CD4-positive, alpha-beta T cell (primary cell): Measurements from ENCODE around the gene TECPR1. TPM values are rescaled to one million over a fixed set of nuclear protein-coding genes. Genes with fewer than 3 reads are reported as not detected.
A peak's percentile ranks its signal among the peaks of the same experiment; 100 is the strongest.

Experiments used
- ATAC-seq: fragments of 200-7000 bp; cut with Tn5 transposase; one replicate; pipeline ENCODE4 v1.10.0; 2022; ENCODE audit warnings: mild to moderate bottlenecking; ENCODE audit not compliant: poor library complexity
- CTCF ChIA-PET: fragments of 350-600 bp; sonication (Branson Sonifier 250); formaldehyde crosslinking; loops from one replicate; lab custom pipeline; 2021; ENCODE audit warnings: antibody characterized with exemption, inconsistent platforms; lab: Charles Lee
- POLR2A ChIA-PET: fragments of 350-600 bp; sonication (Branson Sonifier 250); formaldehyde crosslinking; loops from one replicate; lab custom pipeline; 2021; ENCODE audit warnings: antibody characterized with exemption, inconsistent platforms; lab: Charles Lee
- DNase-seq, 14 experiments: peaks; one replicate each; pipeline ENCODE4 v3.0.0-alpha.2; 2013 to 2020; ENCODE audit warnings: mixed read lengths in 2 of 14
- H3K27ac ChIP-seq, 2 donors: one replicate each; pipeline versions ENCODE4 v1.5.1 to v1.7.0; 2013; ENCODE audit warnings: low read length in 2 of 2, low read depth in 1 of 2, mild to moderate bottlenecking in 1 of 2
- H3K27me3 ChIP-seq, 2 experiments: 1 replicate in 1 of 2; 2 replicates in 1 of 2; pipeline versions ENCODE4 v1.6.1 to v1.7.0; 2013; ENCODE audit warnings: low read length in 2 of 2, control low read depth in 1 of 2, mild to moderate bottlenecking in 1 of 2, moderate library complexity in 1 of 2; ENCODE audit not compliant: insufficient read depth in 2 of 2, control insufficient read depth in 1 of 2
- H3K36me3 ChIP-seq: one replicate; pipeline ENCODE4 v1.6.1; 2013; ENCODE audit warnings: low read length, control low read depth; ENCODE audit not compliant: insufficient read depth
- H3K4me1 ChIP-seq: one replicate; pipeline ENCODE4 v1.6.1; 2013; ENCODE audit warnings: low read length, control low read depth; ENCODE audit not compliant: insufficient read depth
- H3K4me3 ChIP-seq: one replicate; pipeline ENCODE4 v1.5.1; 2013; ENCODE audit warnings: mild to moderate bottlenecking, low read length, moderate library complexity
- H3K9me3 ChIP-seq, 2 experiments: 1 replicate in 1 of 2; 2 replicates in 1 of 2; pipeline versions ENCODE4 v1.6.1 to v1.7.0; 2013; ENCODE audit warnings: low read length in 2 of 2, mild to moderate bottlenecking in 2 of 2, control low read depth in 1 of 2, moderate library complexity in 1 of 2; ENCODE audit not compliant: control insufficient read depth in 1 of 2, insufficient read depth in 1 of 2
- H3K27ac Mint-ChIP-seq: one replicate; pipeline ENCODE4 v1.8.0; 2020; ENCODE audit warnings: mixed read lengths
- H3K27me3 Mint-ChIP-seq: one replicate; pipeline ENCODE4 v1.8.0; 2021; ENCODE audit warnings: mixed read lengths
- H3K36me3 Mint-ChIP-seq: one replicate; pipeline ENCODE4 v1.8.0; 2021; ENCODE audit warnings: low read depth, mixed read lengths
- H3K4me1 Mint-ChIP-seq: one replicate; pipeline ENCODE4 v1.8.0; 2021; ENCODE audit warnings: low read depth, mixed read lengths
- H3K4me3 Mint-ChIP-seq: one replicate; pipeline ENCODE4 v1.8.0; 2020; ENCODE audit warnings: mild to moderate bottlenecking, mixed read lengths
- H3K9me3 Mint-ChIP-seq: one replicate; pipeline ENCODE4 v1.8.0; 2020; ENCODE audit warnings: mixed read lengths
- intact Hi-C, 2 experiments: fragments of 100-400 bp; cut with DNase I in 1 of 2; cut with micrococcal nuclease in 1 of 2; formaldehyde crosslinking; loops; one replicate each; pipeline versions ENCODE4 v1.15.1 to v1.9.0; 2023 to 2025; cut with DNase I, micrococcal nuclease
- total RNA-seq, 174 experiments: library from RNA in 2 of 174; stranded (reverse) in 2 of 174; gene quantifications; one replicate each; pipeline ENCODE4 v1.2.3 and lab custom pipeline; 2021 to 2026
- TF ChIP-seq, protein P1 (sequence below): fragments of 200-600 bp; IDR thresholded peaks from one replicate; pipeline ENCODE4 v1.8.0; 2022; ENCODE audit warnings: antibody characterized with exemption, mild to moderate bottlenecking

TECPR1 gene
- total RNA-seq, 2 experiments from 2014 or later = 85.9 to 90.4 TPM

DNA sequence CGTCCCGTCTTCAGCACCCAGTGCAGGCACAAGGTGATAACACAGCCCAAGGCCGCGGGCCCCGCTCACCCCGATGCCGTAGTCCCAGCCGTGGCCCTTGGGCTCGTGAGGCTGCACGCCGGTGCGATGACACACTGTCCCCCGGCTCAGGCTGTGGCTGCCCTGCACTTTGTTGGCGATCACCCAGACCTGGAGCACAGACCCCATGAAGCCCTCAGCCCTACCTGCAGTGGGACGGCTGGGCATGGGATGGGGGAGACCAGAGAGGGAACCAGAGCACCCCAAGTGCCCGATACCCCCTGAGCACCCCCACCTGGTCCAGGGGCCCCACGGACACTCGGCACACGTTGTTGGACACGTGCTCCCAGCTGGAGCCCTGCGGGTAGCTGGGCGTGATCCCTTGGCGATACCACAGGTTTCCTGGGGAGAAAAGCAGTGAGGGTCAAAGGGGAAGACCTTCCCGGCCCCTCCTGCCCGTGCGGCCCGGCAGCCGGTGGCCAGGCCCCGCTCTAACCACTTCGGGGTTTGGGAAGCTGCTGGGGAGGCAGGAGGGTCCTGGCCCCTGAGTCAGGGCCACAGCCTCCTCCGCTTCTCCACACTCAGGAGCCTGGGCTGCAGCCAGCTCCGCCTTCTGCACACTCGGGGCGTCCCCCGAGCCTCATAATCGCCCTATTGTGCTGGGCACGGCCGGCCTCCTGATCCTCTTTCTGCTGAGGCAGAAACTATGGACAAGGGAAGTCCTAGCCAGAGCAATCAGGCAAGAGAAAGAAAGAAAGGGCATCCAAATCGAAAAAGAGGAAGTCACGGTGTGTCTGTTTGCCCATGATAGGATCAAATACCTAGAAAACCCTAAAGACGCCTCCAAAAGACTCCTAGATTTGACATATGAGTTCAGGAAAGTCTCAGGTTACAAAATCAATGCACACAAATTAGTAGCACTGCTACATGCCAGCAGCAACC, 34.1 kb downstream of the TECPR1 start:
- H3K36me3 ChIP-seq = peaks cover 40% of the 10 kb centered on the region
- no peaks in the 10 kb centered on the region for H3K9me3 ChIP-seq
- H3K4me1 ChIP-seq = no peaks in the 10 kb centered on the region
- Mint-ChIP-seq H3K27ac (peak overlapping the region; percentile 67), H3K27me3 (no peaks in the 10 kb centered on the region), H3K4me3 (no peak overlapping the region), H3K9me3 (no peaks in the 10 kb centered on the region), H3K36me3 (peaks cover 37% of the 10 kb centered on the region), H3K4me1 (peaks cover 15% of the 10 kb centered on the region)
- POLR2A ChIA-PET = interaction anchor here (1.1 kb wide), 1 partner anchor 34 kb away, joined by 3 read pairs; no protein-coding TSS in a partner anchor
- intact Hi-C loops = no loop called here
- TF ChIP-seq, protein P1, sequence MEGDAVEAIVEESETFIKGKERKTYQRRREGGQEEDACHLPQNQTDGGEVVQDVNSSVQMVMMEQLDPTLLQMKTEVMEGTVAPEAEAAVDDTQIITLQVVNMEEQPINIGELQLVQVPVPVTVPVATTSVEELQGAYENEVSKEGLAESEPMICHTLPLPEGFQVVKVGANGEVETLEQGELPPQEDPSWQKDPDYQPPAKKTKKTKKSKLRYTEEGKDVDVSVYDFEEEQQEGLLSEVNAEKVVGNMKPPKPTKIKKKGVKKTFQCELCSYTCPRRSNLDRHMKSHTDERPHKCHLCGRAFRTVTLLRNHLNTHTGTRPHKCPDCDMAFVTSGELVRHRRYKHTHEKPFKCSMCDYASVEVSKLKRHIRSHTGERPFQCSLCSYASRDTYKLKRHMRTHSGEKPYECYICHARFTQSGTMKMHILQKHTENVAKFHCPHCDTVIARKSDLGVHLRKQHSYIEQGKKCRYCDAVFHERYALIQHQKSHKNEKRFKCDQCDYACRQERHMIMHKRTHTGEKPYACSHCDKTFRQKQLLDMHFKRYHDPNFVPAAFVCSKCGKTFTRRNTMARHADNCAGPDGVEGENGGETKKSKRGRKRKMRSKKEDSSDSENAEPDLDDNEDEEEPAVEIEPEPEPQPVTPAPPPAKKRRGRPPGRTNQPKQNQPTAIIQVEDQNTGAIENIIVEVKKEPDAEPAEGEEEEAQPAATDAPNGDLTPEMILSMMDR = no peak
- CTCF ChIA-PET = no interaction called here
- ATAC-seq = no peak
- peak overlapping the region in 1 of 2 donors; percentile 21 for H3K27ac ChIP-seq
- no peaks in the 10 kb centered on the region for H3K27me3 ChIP-seq
- DNase-seq = no peak
- H3K4me3 ChIP-seq = no peak overlapping the region

DNA sequence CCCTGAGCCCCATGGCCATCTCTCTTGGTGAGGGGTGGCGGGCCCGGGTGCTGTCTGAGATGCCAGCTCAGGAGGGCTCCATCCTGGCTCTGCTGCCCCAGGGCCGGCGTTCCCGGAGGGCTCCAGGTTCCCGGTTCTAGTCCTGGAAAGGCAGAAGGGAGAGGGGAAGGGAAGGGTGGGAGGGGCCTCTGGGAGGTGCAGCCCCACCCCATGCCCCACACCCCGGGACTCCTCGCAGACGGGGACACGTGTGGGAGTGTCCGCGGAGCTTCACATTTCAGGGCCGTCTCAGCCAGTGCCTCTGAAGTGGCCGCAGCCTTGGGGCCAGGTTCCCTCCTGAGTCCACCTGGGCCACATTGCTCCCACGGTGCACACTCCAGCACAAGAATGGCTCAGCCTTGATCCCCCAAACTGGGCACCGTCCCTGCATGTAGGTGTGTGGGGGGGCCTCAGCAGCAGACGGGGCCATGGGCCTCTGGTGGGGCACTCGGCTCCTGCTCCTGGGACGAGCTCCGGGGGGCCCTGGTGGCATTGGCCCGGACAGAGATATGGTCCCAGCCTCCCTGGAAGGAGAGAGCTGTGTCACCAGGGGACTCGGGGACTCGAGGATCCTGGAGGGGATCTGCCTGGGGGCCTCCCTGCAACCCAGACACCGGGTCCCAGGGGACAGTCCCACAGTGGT, 35.0 kb downstream of the TECPR1 start:
- ATAC-seq = no peak
- H3K27ac Mint-ChIP-seq = no peak overlapping the region
- no peaks in the 10 kb centered on the region for H3K9me3 Mint-ChIP-seq

More for the DNA sequence above, 35.0 kb downstream of the TECPR1 start:
- peaks cover 32% of the 10 kb centered on the region for H3K36me3 ChIP-seq
- Mint-ChIP-seq H3K27me3 (no peaks in the 10 kb centered on the region), H3K4me3 (no peak overlapping the region), H3K36me3 (peaks cover 37% of the 10 kb centered on the region), H3K4me1 (peaks cover 15% of the 10 kb centered on the region)
- H3K4me1 ChIP-seq = peaks cover under 1% of the 10 kb centered on the region
- intact Hi-C loops = no loop called here
- H3K27me3 ChIP-seq = no peaks in the 10 kb centered on the region
- ChIA-PET POLR2A (interaction anchor here (1.4 kb wide), 1 partner anchor 34 kb away, joined by 4 read pairs; no protein-coding TSS in a partner anchor), CTCF (no interaction called here)
- TF ChIP-seq, protein P1 = no peak
- no peak overlapping the region for H3K27ac ChIP-seq
- no peaks in the 10 kb centered on the region for H3K9me3 ChIP-seq
- H3K4me3 ChIP-seq = no peak overlapping the region
- DNase-seq = no peak
